Body of pancreas (tissue), 4 donors: Measurements from ENCODE around the gene ACAD9.

Experiments used
- CTCF ChIP-seq, 7 experiments: fragments of 450-650 bp in 4 of 7; fragments of 200-600 bp in 3 of 7; sonication (generic) in 3 of 7; IDR thresholded peaks; one replicate each; pipeline ENCODE4 v1.5.1; 2016 to 2019; ENCODE audit warnings: antibody characterized with exemption in 7 of 7
- POLR2A ChIP-seq, 3 donors: fragments of 450-650 bp; IDR thresholded peaks; one replicate each; pipeline ENCODE4 v1.6.1; 2016; ENCODE audit warnings: antibody characterized with exemption in 3 of 3, mild to moderate bottlenecking in 2 of 3

- TF ChIP-seq CTCF (IDR thresholded peaks at IDR 0.05), result no peak
- no peak for TF ChIP-seq POLR2A (IDR thresholded peaks at IDR 0.05)
These were observed 34.2 kb upstream of the ACAD9 start for GRCh38 chr3:128845119-128845777.
